Activated B cell treated with CpG ODN at 0.5 μM for 24 hours (primary cell): Measurements from ENCODE around the gene PTPRD. TPM values are rescaled to one million over a fixed set of nuclear protein-coding genes. Genes with fewer than 3 reads are reported as not detected.

Experiments used
- ATAC-seq: fragments of 200-7000 bp; cut with Tn5 transposase; one replicate; pipeline ENCODE4 v1.10.0; 2021; ENCODE audit warnings: low read depth, mild to moderate bottlenecking, moderate library complexity
- CTCF ChIA-PET: fragments of 350-600 bp; sonication (Branson Sonifier 250); formaldehyde crosslinking; loops from one replicate; lab custom pipeline; 2021; ENCODE audit warnings: antibody characterized with exemption; lab: Charles Lee
- POLR2A ChIA-PET: fragments of 350-600 bp; sonication (Branson Sonifier 250); formaldehyde crosslinking; loops from one replicate; lab custom pipeline; 2021; ENCODE audit warnings: antibody characterized with exemption; lab: Charles Lee
- DNase-seq: peaks from one replicate; pipeline ENCODE4 v3.0.0; 2022
- H3K27ac Mint-ChIP-seq: one replicate; pipeline ENCODE4 v1.8.0; 2020; ENCODE audit warnings: mixed read lengths
- H3K27me3 Mint-ChIP-seq: one replicate; pipeline ENCODE4 v1.8.0; 2021; ENCODE audit warnings: mixed read lengths
- H3K36me3 Mint-ChIP-seq: one replicate; pipeline ENCODE4 v1.8.0; 2021; ENCODE audit warnings: low read depth, mixed read lengths
- H3K4me1 Mint-ChIP-seq: one replicate; pipeline ENCODE4 v1.8.0; 2021; ENCODE audit warnings: mixed read lengths
- H3K4me3 Mint-ChIP-seq: one replicate; pipeline ENCODE4 v1.8.0; 2020; ENCODE audit warnings: mild to moderate bottlenecking, mixed read lengths
- H3K9me3 Mint-ChIP-seq: one replicate; pipeline ENCODE4 v1.8.0; 2020; ENCODE audit warnings: mixed read lengths
- intact Hi-C: fragments of 100-400 bp; cut with micrococcal nuclease; formaldehyde crosslinking; loops from one replicate; pipeline ENCODE4 v1.15.1; 2024
- total RNA-seq: library from RNA; stranded (reverse); gene quantifications from 2 replicates; pipeline ENCODE4 v1.2.3, GENCODE V29; 2022
- TF ChIP-seq, protein P1 (sequence below): fragments of 200-600 bp; IDR thresholded peaks from one replicate; pipeline ENCODE4 v1.8.0; 2022; ENCODE audit warnings: antibody characterized with exemption, mild to moderate bottlenecking

Gene PTPRD
- total RNA-seq, 1 donor from 2014 or later, result 0.04 TPM

DNA sequence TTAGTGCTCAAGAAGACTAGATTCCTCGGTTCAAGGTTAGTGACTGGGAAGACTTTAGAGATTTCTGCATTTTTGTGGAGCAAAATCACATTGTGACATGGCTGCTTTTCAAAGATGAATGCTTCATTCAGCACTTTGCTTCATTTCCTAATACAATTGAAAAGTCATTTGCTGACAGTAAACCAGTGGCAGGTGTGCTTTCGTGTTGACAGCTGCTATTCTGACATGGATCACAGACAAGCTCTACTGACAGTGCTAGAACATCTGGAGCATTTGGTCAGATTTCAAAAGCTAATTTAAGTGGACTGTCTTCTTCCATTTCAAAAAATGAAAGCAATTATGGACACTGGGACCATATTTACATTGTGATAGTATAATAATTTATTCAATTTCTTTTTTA lies 1060.1 kb downstream of the PTPRD start:
- no peaks in the 10 kb centered on the region for H3K36me3 Mint-ChIP-seq
- CTCF ChIA-PET, result no interaction called here
- no peaks in the 10 kb centered on the region for H3K27me3 Mint-ChIP-seq
- no peaks in the 10 kb centered on the region for H3K4me1 Mint-ChIP-seq
- DNase-seq, result no peak
- no peak overlapping the region for H3K27ac Mint-ChIP-seq
- no peak overlapping the region for H3K4me3 Mint-ChIP-seq
- POLR2A ChIA-PET, result no interaction called here
- no peak for ATAC-seq
- intact Hi-C loops, result no loop called here
- H3K9me3 Mint-ChIP-seq, result no peaks in the 10 kb centered on the region
- TF ChIP-seq, protein P1, sequence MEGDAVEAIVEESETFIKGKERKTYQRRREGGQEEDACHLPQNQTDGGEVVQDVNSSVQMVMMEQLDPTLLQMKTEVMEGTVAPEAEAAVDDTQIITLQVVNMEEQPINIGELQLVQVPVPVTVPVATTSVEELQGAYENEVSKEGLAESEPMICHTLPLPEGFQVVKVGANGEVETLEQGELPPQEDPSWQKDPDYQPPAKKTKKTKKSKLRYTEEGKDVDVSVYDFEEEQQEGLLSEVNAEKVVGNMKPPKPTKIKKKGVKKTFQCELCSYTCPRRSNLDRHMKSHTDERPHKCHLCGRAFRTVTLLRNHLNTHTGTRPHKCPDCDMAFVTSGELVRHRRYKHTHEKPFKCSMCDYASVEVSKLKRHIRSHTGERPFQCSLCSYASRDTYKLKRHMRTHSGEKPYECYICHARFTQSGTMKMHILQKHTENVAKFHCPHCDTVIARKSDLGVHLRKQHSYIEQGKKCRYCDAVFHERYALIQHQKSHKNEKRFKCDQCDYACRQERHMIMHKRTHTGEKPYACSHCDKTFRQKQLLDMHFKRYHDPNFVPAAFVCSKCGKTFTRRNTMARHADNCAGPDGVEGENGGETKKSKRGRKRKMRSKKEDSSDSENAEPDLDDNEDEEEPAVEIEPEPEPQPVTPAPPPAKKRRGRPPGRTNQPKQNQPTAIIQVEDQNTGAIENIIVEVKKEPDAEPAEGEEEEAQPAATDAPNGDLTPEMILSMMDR, result no peak

DNA sequence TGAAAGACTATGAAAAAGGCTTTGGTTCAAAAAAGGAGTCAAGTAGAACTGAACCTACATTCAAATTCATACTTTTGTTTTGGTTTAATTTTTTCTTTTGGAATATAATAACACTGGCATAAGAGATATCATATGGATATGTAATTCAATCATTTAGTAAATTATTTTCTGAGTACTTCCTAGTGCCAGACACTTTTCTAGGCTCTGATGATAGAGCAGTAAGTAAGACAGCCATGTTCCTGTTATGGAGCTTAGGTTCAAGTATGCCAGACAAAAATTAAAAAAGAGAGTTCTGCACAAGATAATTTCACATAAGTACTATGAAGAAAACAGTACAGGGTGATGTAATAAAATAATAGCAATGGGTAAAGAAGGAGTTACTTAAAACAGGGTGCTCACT lies 1074.0 kb downstream of the PTPRD start:
- DNase-seq (no peak), ATAC-seq (no peak)
- Mint-ChIP-seq H3K4me1 (no peaks in the 10 kb centered on the region), H3K9me3 (no peaks in the 10 kb centered on the region), H3K36me3 (no peaks in the 10 kb centered on the region), H3K4me3 (no peak overlapping the region), H3K27ac (no peak overlapping the region), H3K27me3 (no peaks in the 10 kb centered on the region)
- TF ChIP-seq, protein P1, result no peak
- CTCF ChIA-PET, result no interaction called here
- POLR2A ChIA-PET, result no interaction called here
- intact Hi-C loops, result no loop called here

DNA sequence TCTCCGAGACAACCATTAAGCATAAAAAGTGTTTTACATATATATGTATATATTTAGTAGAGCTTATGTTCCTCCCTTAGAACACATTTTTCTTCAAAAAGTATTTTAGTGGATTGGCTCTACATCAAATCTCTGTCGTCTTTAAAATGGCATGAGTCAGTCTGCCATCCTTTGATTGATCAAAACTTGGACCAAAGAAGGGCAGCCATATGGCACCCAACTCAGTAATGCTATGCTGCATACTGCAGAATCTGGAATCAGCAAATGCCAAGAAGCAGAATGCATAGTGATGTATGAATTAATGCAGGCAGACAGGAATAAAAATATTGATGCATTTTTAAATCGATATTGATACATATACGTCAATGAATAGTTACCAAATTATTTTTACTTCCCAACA lies 1074.4 kb downstream of the PTPRD start:
- Mint-ChIP-seq H3K27ac (no peak overlapping the region), H3K9me3 (no peaks in the 10 kb centered on the region), H3K4me3 (no peak overlapping the region), H3K36me3 (no peaks in the 10 kb centered on the region), H3K27me3 (no peaks in the 10 kb centered on the region), H3K4me1 (no peaks in the 10 kb centered on the region)
- intact Hi-C loops, result no loop called here
- ATAC-seq, result no peak
- POLR2A ChIA-PET, result no interaction called here
- CTCF ChIA-PET, result no interaction called here
- no peak for DNase-seq
- TF ChIP-seq, protein P1, result no peak

DNA sequence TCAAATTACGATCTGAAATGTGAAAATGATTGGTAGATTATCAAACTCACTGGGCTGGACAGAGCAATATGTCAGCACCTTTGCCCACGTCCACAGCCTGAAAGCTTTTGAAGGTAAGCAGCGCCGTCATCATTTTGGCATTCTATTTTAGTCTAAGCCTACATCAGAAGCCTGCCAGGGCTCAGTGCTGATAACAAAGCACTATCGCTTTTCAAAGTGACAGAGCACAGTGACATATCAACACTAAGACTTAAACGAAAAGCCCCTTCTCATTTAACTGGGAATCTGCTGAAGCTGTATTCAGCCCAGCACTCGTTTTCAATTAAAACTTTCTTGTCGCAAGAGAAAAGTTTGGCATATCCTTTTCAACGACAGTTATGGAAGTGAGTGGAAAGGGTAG lies 1076.3 kb downstream of the PTPRD start:
- Mint-ChIP-seq H3K27me3 (no peaks in the 10 kb centered on the region), H3K36me3 (no peaks in the 10 kb centered on the region), H3K9me3 (no peaks in the 10 kb centered on the region), H3K4me3 (no peak overlapping the region), H3K27ac (no peak overlapping the region), H3K4me1 (no peaks in the 10 kb centered on the region)
- ATAC-seq, result no peak
- TF ChIP-seq, protein P1, result no peak
- no peak for DNase-seq
- intact Hi-C loops, result no loop called here
- CTCF ChIA-PET, result no interaction called here
- POLR2A ChIA-PET, result no interaction called here

DNA sequence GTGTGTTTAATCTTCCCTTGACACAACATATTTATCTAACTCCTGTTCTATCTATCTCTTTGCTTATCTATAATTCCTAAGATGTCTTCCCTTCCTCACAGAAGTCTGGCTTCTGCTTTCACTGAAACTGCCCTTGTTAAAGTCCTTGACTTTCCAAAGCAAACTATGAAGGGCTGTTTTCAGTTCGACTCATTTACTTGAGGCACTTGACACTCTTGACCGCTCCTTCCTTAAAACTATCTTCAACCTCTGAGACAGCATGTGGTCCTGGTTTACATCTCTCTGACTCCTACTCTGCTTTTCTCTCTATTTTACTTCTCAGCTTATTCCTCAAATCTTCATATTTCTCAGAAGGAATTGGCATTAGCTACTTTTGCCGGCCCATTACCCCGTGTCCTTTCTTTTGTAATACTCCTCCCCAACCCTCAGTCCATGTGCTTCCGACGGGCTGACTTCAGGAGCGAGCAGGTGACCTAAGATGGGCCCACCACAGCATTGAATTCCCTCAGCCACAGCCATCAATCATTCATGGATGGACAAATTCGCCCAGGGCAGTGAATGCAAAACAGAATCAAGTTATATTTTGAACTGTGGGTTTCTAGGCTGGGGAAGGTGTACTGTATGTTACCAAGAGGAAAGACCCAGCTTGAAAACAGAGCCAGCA lies 1089.2 kb downstream of the PTPRD start:
- TF ChIP-seq, protein P1, result no peak
- H3K4me3 Mint-ChIP-seq, result no peak overlapping the region
- ATAC-seq (no peak), DNase-seq (no peak)
- H3K27ac Mint-ChIP-seq, result no peak overlapping the region
- no peaks in the 10 kb centered on the region for H3K9me3 Mint-ChIP-seq
- CTCF ChIA-PET, result no interaction called here
- POLR2A ChIA-PET, result no interaction called here
- no peaks in the 10 kb centered on the region for H3K27me3 Mint-ChIP-seq
- H3K36me3 Mint-ChIP-seq, result no peaks in the 10 kb centered on the region
- intact Hi-C loops, result no loop called here
- H3K4me1 Mint-ChIP-seq, result no peaks in the 10 kb centered on the region
